ENCODE results near the gene NR3C2. TPM values are rescaled to one million over a fixed set of nuclear protein-coding genes. Genes with fewer than 3 reads are reported as not detected.
"Not testable (repeated sequence)": the region's sequence is repeated elsewhere in the genome, so short reads cannot be mapped to it uniquely, and the experiment has no call there.

NR3C2 gene
- total RNA-seq, 1 experiment from 2014 or later: 2.8 TPM

DNA sequence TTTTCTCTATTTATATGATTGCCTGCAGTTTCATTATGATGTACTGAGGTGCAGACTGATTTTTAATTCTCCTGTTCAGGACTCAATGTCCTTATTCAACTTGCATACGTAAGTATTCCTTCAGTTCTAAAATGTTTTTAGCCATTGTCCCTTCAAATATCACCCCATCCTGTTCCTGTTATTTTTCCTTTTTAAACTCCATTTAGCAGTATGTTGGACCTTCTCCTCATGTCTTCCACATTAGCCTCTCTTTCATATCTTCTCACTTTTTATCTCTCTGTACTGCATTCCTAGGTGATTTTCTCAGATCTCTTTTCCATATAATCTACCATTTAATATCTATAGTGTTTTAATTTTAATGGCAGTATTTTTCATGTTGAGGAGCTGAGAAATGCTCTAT is 317.7 kb downstream of the NR3C2 start:
- DNase-seq (no peak), ATAC-seq (no peak)
- CTCF ChIA-PET: no interaction called here
- H3K9me2 ChIP-seq (replicated peaks; ENCODE audit: low read length): no peaks in the 10 kb centered on the region
- no peak overlapping the region for H3K4me2 ChIP-seq (ENCODE audit: low read length)
- POLR2A ChIA-PET (ENCODE audit: unreplicated experiment): no interaction called here
- no peak overlapping the region for H3K9ac ChIP-seq (ENCODE audit: low read length)
- H3K27ac ChIP-seq (ENCODE audit: low read length): no peak overlapping the region
- H3K9me3 ChIP-seq (ENCODE audit: low read length): no peaks in the 10 kb centered on the region
- no peaks in the 10 kb centered on the region for H3K79me2 ChIP-seq (ENCODE audit: low read length)
- H3K4me3 ChIP-seq (ENCODE audit: low read length): no peak overlapping the region
- no peaks in the 10 kb centered on the region for H4K20me1 ChIP-seq (ENCODE audit: low read length)
- no peaks in the 10 kb centered on the region for H3K4me1 ChIP-seq (ENCODE audit: insufficient read depth, low read length)
- no peaks in the 10 kb centered on the region for H3K36me3 ChIP-seq (ENCODE audit: low read depth, low read length)
- H2AFZ ChIP-seq (ENCODE audit: low read length): no peak overlapping the region
- no peaks in the 10 kb centered on the region for H3F3A ChIP-seq (ENCODE audit: low read length, unreplicated experiment)
- H3K27me3 ChIP-seq (ENCODE audit: low read length): no peaks in the 10 kb centered on the region
- intact Hi-C loops (cut with micrococcal nuclease): no loop called here
- no TSS peak for BruUV-seq (replicated peaks)
- no peak for TF ChIP-seq CTCF (conservative IDR thresholded peaks at IDR 0.05; ENCODE audit: low read depth, low read length)

DNA sequence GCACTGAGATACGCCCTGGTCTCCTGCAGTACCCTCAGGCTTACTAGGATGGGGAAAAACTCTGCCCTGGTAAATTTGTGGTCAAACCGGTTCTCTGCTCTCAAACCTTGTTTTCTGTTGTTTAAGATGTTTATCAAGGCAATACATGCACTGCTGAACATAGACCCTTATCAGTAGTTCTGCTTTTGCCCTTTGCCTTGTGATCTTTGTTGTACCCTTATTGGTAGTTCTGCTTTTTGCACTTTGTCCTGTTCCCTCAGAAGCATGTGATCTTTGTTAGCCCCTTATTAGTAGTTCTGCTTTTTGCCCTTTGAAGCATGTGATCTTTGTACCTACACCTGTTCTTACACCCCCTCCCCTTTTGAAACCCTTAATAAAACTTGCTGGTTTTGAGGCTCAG is 319.1 kb downstream of the NR3C2 start:
- not testable (repeated sequence) for H4K20me1 ChIP-seq (ENCODE audit: low read length)

DNA sequence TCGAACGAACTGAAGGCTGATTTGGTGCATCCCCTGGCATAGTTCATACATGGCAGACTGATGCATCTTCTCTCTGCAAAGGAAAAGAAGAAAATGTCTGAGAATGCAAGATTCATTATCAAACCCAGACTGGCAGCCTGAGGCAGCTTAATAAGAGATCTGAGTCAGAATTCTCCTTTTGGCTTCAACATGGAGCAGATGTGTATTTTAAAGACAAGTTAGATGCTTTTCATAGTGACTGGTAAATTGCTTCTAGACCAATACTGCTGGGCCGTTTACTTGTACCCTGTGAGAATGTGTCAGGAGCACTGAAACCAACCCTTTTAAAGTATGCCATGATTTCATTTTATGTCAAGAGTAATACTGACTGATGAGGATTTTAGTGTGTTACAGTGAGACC is 322.0 kb downstream of the NR3C2 start:
- no TSS peak for BruUV-seq (replicated peaks)
- Histone ChIP-seq H3K36me3 (ENCODE audit: low read depth, low read length) (no peaks in the 10 kb centered on the region), H3K9me2 (replicated peaks; ENCODE audit: low read length) (no peaks in the 10 kb centered on the region), H3K4me1 (ENCODE audit: insufficient read depth, low read length) (no peaks in the 10 kb centered on the region), H3F3A (ENCODE audit: low read length, unreplicated experiment) (no peaks in the 10 kb centered on the region), H2AFZ (ENCODE audit: low read length) (no peak overlapping the region), H3K9me3 (ENCODE audit: low read length) (no peaks in the 10 kb centered on the region), H4K20me1 (ENCODE audit: low read length) (no peaks in the 10 kb centered on the region), H3K27me3 (ENCODE audit: low read length) (no peaks in the 10 kb centered on the region), H3K4me3 (ENCODE audit: low read length) (no peak overlapping the region), H3K27ac (ENCODE audit: low read length) (no peak overlapping the region), H3K4me2 (ENCODE audit: low read length) (no peak overlapping the region), H3K9ac (ENCODE audit: low read length) (no peak overlapping the region), H3K79me2 (ENCODE audit: low read length) (no peaks in the 10 kb centered on the region)
- ATAC-seq (no peak), DNase-seq (no peak)
- no peak for TF ChIP-seq EZH2 (IDR thresholded peaks at IDR 0.05; ENCODE audit: low read length, unreplicated experiment)
- no peak for TF ChIP-seq CTCF (conservative IDR thresholded peaks at IDR 0.05; ENCODE audit: low read depth, low read length)
- TF ChIP-seq EZH2phosphoT487 (IDR thresholded peaks at IDR 0.05; ENCODE audit: borderline replicate concordance, low read length): no peak
- ChIA-PET CTCF (no interaction called here), POLR2A (ENCODE audit: unreplicated experiment) (no interaction called here)
- intact Hi-C loops (cut with micrococcal nuclease): no loop called here

More for the DNA sequence above, 319.1 kb downstream of the NR3C2 start:
- H3K27ac ChIP-seq (ENCODE audit: low read length); H3K79me2 ChIP-seq (ENCODE audit: low read length); H3K27me3 ChIP-seq (ENCODE audit: low read length); H3K9me2 ChIP-seq (replicated peaks; ENCODE audit: low read length); CTCF ChIA-PET; H3K36me3 ChIP-seq (ENCODE audit: low read depth, low read length); POLR2A ChIA-PET (ENCODE audit: unreplicated experiment); H3K4me2 ChIP-seq (ENCODE audit: low read length); H3F3A ChIP-seq (ENCODE audit: low read length, unreplicated experiment); ATAC-seq; BruUV-seq (replicated peaks); H3K4me3 ChIP-seq (ENCODE audit: low read length); DNase-seq; H3K4me1 ChIP-seq (ENCODE audit: insufficient read depth, low read length); H2AFZ ChIP-seq (ENCODE audit: low read length); H3K9ac ChIP-seq (ENCODE audit: low read length); intact Hi-C loops (cut with micrococcal nuclease); H3K9me3 ChIP-seq (ENCODE audit: low read length): not testable (repeated sequence)
